Measurements from ENCODE around the gene BCAP31. TPM values are rescaled to one million over a fixed set of nuclear protein-coding genes. Genes with fewer than 3 reads are reported as not detected.
A peak's percentile ranks its signal among the peaks of the same experiment; 100 is the strongest.

The BCAP31 gene
- total RNA-seq, 4 donors from 2014 or later = 76.4 to 129 (median 101) TPM

DNA sequence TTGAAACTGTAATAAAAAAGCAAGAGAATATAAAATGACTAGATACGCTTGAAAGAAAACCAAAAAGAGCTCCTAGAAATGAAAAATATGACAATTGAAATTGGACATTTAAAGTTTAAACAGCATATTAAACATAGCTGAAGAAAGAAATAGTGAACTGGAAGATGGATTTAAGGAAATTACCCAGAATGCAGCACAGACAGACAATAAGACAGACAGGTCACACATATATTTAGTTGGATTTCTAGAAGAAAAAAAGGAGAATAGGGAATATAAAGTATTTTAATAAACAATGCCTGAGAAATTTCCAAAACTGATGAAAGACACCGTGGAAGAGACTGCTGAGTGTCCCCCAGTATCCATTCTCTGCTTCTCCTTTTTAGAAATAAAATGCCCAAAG is 70.6 kb downstream of the BCAP31 start:
- TF ChIP-seq POLR2A (IDR thresholded peaks at IDR 0.05; ENCODE audit: low read depth) (no peak), CTCF (IDR thresholded peaks at IDR 0.05) (no peak), EP300 (IDR thresholded peaks at IDR 0.05) (no peak), POLR2AphosphoS5 (IDR thresholded peaks at IDR 0.05) (no peak)
- H3K4me1 ChIP-seq = no peaks in the 10 kb centered on the region
- H3K27ac ChIP-seq (replicated peaks in 1 of 4) = no peak overlapping the region
- H3K27me3 ChIP-seq = peaks cover 0 to 18% (median 5%) of the 10 kb centered on the region in 4 donors
- H3K36me3 ChIP-seq = no peaks in the 10 kb centered on the region
- peaks cover 0 to 23% (median 0%) of the 10 kb centered on the region in 4 donors for H3K9me3 ChIP-seq
- intact Hi-C loops (cut with DNase I) = no loop called here
- no peak for DNase-seq (ENCODE audit: extremely low spot score)
- 82% methylated on average over 2 of the region's 2 CpGs for WGBS
- H3K4me3 ChIP-seq = no peak overlapping the region

GRCh38 chrX:153651540-153652079 is 72.6 kb downstream of the BCAP31 start:
- Histone ChIP-seq H3K36me3 (no peaks in the 10 kb centered on the region), H3K9me3 (peaks cover 0 to 25% (median 0%) of the 10 kb centered on the region in 4 donors), H3K27me3 (peaks cover 0 to 38% (median 13%) of the 10 kb centered on the region in 4 donors), H3K4me3 (no peak overlapping the region), H3K4me1 (peaks cover 0 to 17% (median 14%) of the 10 kb centered on the region in 4 donors), H3K27ac (replicated peaks in 1 of 4) (no peak overlapping the region)
- 79% methylated on average over 9 of the region's 9 CpGs for WGBS
- DNase-seq (ENCODE audit: extremely low spot score) = no peak
- intact Hi-C loops (cut with DNase I) = no loop called here
- TF ChIP-seq POLR2AphosphoS5 (IDR thresholded peaks at IDR 0.05) (no peak), CTCF (IDR thresholded peaks at IDR 0.05) (peak in 1 of 3 experiments; percentile 10)

- intact Hi-C loops (cut with DNase I) = no loop called here
Observed at GRCh38 chrX:153650959-153651358, 73.2 kb downstream of the BCAP31 start.

More at GRCh38 chrX:153650959-153651358, 73.2 kb downstream of the BCAP31 start:
- TF ChIP-seq CTCF (IDR thresholded peaks at IDR 0.05) (no peak), POLR2A (IDR thresholded peaks at IDR 0.05; ENCODE audit: low read depth) (no peak), EP300 (IDR thresholded peaks at IDR 0.05) (no peak), POLR2AphosphoS5 (IDR thresholded peaks at IDR 0.05) (no peak)
- DNase-seq (ENCODE audit: extremely low spot score) = no peak
- H3K36me3 ChIP-seq = no peaks in the 10 kb centered on the region
- 85% methylated on average over 13 of the region's 13 CpGs for WGBS
- peaks cover 0 to 44% (median 14%) of the 10 kb centered on the region in 4 donors for H3K27me3 ChIP-seq
- peaks cover 0 to 25% (median 0%) of the 10 kb centered on the region in 4 donors for H3K9me3 ChIP-seq
- H3K4me3 ChIP-seq = no peak overlapping the region
- H3K4me1 ChIP-seq = peaks cover 0 to 18% (median 16%) of the 10 kb centered on the region in 4 donors
- no peak overlapping the region for H3K27ac ChIP-seq (replicated peaks in 1 of 4)

Small RNAs within 50 kb of the gene (small RNA-seq; reads per million reads assigned to genes)
- gene RN7SL687P = 0 reads per million in 3 donors

Other genes starting within 250 kb of the BCAP31 start
- gene BGN, start 229.4 kb downstream of the BCAP31 start, total RNA-seq = 10 to 100 TPM; 16.6 to 77.8 (median 21.5) TPM
- gene ATP2B3, start 206.7 kb downstream of the BCAP31 start, total RNA-seq = under 1 TPM; under 0.01 to 0.33 (median 0.21) TPM
- gene CCNQ, start 125.2 kb downstream of the BCAP31 start, total RNA-seq = 10 to 100 TPM; 38.6 to 58.3 (median 49.8) TPM
- gene DUSP9, start 77.2 kb downstream of the BCAP31 start, total RNA-seq = not detected
- 10 to 100 TPM; 20.5 to 67.8 (median 26.0) TPM for gene PNCK, start 50.6 kb downstream of the BCAP31 start, total RNA-seq
- 10 to 100 TPM; 41.7 to 62.3 (median 45.6) TPM for gene SLC6A8, start 36.5 kb downstream of the BCAP31 start, total RNA-seq
- 10 to 100 TPM; 18.4 to 36.2 (median 25.1) TPM for gene ABCD1, start 469 bp upstream of the BCAP31 start, total RNA-seq
- gene PLXNB3, start 39.9 kb upstream of the BCAP31 start, total RNA-seq = 10 to 100 TPM in 3 of 4 donors, 1 to 10 TPM in 1; 6.1 to 21.9 (median 17.6) TPM
- gene SRPK3, start 56.7 kb upstream of the BCAP31 start, total RNA-seq = 1 to 10 TPM in 2 of 4 donors, under 1 TPM in 2; 0.52 to 2.2 (median 1.1) TPM
- gene IDH3G, start 70.0 kb upstream of the BCAP31 start, total RNA-seq = 10 to 100 TPM; 52.3 to 76.3 (median 70.3) TPM
- 100 to 1,000 TPM; 100 to 115 (median 109) TPM for gene SSR4, start 70.3 kb upstream of the BCAP31 start, total RNA-seq
- 10 to 100 TPM; 20.0 to 48.4 (median 36.9) TPM for gene PDZD4, start 106.2 kb upstream of the BCAP31 start, total RNA-seq
- gene L1CAM, start 161.8 kb upstream of the BCAP31 start, total RNA-seq = 10 to 100 TPM; 22.4 to 47.9 (median 30.0) TPM
- 1 to 10 TPM; 1.2 to 7.6 (median 4.5) TPM for gene AVPR2, start 180.3 kb upstream of the BCAP31 start, total RNA-seq
- 10 to 100 TPM; 15.9 to 22.4 (median 17.7) TPM for gene ARHGAP4, start 201.9 kb upstream of the BCAP31 start, total RNA-seq
- gene NAA10, start 210.7 kb upstream of the BCAP31 start, total RNA-seq = 100 to 1,000 TPM in 2 of 4 donors, 10 to 100 TPM in 2; 89.3 to 106 (median 95.4) TPM
- gene RENBP, start 220.3 kb upstream of the BCAP31 start, total RNA-seq = 10 to 100 TPM in 1 of 4 donors, 1 to 10 TPM in 3; 8.0 to 12.6 (median 9.1) TPM
- gene HCFC1, start 247.4 kb upstream of the BCAP31 start, total RNA-seq = 100 to 1,000 TPM in 1 of 4 donors, 10 to 100 TPM in 3; 50.7 to 102 (median 60.8) TPM
- 1 to 10 TPM; 3.6 to 6.9 (median 6.1) TPM for gene TMEM187, start 248.4 kb upstream of the BCAP31 start, total RNA-seq

Data from esophagus muscularis mucosa (tissue), 4 donors.